NB4 (cell line): ENCODE results near the gene CWF19L2.
"Not testable (repeated sequence)": the region's sequence is repeated elsewhere in the genome, so short reads cannot be mapped to it uniquely, and the experiment has no call there.

Experiments used
- DNase-seq: peaks from one replicate; pipeline ENCODE4 v3.0.0; 2010; ENCODE audit warnings: low read depth
- H3K4me3 ChIP-seq: one replicate; pipeline ENCODE4 v1.5.1; 2011; ENCODE audit warnings: mild to moderate bottlenecking, low read depth, low read length, moderate library complexity
- MYC ChIP-seq: IDR thresholded peaks from 2 replicates; pipeline ENCODE4 v1.6.1; 2011; ENCODE audit warnings: low read depth, low read length
- POLR2A ChIP-seq: IDR thresholded peaks from 2 replicates; pipeline ENCODE4 v1.6.1; 2011; ENCODE audit warnings: mild to moderate bottlenecking; ENCODE audit not compliant: insufficient read length; ENCODE audit errors: extremely low read depth
- TF ChIP-seq, protein P1 (sequence below): IDR thresholded peaks from 2 replicates; pipeline ENCODE4 v1.6.1; 2011; ENCODE audit warnings: low read depth, low read length
- TF ChIP-seq, protein P2 (sequence below): IDR thresholded peaks from one replicate; pipeline ENCODE4 v1.5.1; 2012; ENCODE audit warnings: low read depth, low read length

Gene CWF19L2

DNA sequence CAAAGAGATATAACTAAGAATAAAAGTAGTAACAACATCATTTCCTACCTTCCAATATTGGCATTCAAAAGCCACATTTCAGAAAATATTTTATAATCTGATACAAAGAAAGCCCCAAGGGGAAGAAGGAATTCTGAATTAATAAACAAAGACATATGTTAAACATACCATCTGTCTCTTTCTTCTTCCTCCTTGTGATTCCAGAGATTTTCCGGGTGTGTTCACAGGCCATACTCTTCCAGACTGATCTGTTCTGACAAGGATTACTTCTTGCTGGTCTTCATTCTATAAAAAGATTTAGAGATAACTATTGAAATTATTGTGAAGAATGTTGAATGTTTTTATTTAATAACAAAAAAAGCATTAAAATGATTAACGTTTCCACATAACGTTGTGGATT is 65.0 kb downstream of the CWF19L2 start:
- no peak overlapping the region for H3K4me3 ChIP-seq
- DNase-seq = no peak
- TF ChIP-seq, protein P1, sequence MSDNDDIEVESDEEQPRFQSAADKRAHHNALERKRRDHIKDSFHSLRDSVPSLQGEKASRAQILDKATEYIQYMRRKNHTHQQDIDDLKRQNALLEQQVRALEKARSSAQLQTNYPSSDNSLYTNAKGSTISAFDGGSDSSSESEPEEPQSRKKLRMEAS = no peak
- TF ChIP-seq POLR2A (no peak), MYC (no peak)
- TF ChIP-seq, protein P2, sequence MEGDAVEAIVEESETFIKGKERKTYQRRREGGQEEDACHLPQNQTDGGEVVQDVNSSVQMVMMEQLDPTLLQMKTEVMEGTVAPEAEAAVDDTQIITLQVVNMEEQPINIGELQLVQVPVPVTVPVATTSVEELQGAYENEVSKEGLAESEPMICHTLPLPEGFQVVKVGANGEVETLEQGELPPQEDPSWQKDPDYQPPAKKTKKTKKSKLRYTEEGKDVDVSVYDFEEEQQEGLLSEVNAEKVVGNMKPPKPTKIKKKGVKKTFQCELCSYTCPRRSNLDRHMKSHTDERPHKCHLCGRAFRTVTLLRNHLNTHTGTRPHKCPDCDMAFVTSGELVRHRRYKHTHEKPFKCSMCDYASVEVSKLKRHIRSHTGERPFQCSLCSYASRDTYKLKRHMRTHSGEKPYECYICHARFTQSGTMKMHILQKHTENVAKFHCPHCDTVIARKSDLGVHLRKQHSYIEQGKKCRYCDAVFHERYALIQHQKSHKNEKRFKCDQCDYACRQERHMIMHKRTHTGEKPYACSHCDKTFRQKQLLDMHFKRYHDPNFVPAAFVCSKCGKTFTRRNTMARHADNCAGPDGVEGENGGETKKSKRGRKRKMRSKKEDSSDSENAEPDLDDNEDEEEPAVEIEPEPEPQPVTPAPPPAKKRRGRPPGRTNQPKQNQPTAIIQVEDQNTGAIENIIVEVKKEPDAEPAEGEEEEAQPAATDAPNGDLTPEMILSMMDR = no peak

DNA sequence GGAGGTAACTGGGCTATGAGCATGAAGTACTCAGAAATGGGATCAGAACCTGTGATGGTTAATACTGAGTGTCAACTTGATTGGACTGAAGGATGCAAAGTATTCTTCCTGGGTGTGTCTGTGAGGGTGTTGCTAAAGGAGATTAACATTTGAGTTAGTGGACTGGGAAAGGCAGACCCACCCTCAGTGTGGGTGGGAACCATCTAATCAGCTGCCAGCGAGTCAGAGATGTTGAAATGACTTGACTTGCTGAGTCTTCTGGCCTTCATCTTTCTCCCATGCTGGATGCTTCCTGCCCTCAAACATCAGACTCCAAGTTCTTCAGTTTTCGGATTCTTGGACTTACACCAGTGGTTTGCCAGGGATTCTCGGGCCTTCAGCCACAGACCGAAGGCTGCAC is 66.9 kb downstream of the CWF19L2 start:
- not testable (repeated sequence) for DNase-seq, H3K4me3 ChIP-seq

DNA sequence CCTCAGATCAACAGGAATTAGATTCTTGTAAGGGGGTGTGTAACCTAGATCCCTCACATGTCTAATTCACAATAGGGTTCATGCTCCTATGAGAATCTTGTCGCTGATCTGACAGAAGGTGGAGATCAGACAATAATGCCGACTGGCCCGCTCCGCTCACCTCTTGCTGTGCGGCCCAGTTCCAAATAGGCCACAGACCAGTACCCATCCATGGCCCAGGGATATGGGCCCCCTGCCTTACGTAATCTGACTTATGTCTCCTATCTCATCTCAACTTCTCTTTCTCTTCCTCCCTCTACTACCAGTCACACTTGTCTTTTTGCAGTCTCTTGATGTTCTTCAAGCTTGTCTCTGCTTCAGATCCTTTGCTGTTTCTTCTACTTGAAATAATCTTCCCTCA is 70.0 kb downstream of the CWF19L2 start:
- peak; percentile 2 for DNase-seq
- H3K4me3 ChIP-seq = no peak overlapping the region
- TF ChIP-seq, protein P2 = no peak
- TF ChIP-seq, protein P1 = no peak
- TF ChIP-seq POLR2A (no peak), MYC (no peak)

DNA sequence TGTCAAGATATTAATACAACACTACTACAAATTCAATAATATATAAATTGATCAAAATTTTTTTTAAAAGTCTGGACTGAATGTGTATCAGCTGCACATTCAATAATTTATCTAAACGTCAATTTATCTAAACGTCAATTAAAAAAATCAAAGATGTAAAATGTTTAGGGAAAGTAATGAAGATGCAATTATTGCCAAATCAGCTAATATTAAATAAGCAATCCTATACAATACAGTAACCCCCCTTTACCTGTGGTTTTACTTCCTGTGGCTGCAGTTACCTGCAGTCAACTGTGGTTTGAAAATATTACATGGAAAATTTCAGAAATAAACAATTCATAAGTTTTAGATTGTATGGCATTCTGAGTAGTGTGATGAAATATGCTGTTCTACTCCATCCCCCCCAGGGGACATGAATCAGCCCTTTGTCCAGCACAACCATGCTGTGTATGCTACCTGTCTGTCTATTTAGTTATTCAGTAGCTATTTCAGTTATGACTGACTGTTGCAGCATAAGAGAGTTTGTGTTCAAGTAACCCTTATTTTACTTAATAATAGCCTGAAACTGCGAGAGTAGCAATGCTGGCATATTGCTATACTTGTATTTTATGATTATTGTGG is 72.2 kb downstream of the CWF19L2 start:
- H3K4me3 ChIP-seq = no peak overlapping the region
- peak; percentile 50 for DNase-seq
- no peak for TF ChIP-seq MYC
- TF ChIP-seq POLR2A = no peak
- TF ChIP-seq, protein P1 = no peak
- TF ChIP-seq, protein P2 = no peak

DNA sequence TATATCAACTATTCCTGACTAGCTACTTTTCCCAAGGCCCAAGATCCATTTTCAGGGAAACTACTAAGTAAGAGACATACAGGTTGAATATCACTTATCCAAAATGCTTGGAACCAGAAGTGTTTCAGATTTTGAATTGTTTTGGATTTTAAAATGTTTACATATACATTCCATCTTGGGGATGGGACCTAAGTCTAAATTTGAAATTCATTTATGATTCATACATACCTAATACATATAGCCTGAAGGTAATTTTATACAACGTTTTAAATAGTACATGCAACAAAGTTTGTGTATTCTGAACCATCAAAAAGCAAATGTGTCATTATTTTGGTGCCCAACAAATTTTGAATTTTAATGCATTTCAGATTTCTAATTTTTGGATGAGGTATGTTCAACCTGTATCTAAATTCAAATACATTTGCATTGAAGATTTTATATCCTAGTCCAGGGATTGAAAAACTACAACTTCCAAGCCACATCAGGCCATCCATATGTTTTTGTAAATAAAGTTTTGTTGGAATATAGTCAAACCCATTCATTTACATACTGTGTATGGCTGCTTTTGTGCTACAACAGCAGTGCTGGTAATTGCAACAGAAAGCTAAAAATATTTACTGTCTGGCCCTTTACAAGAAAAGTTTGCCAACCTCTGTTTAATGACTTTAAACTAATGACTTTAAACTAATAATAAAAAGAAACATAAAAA is 73.3 kb downstream of the CWF19L2 start:
- H3K4me3 ChIP-seq = no peak overlapping the region
- TF ChIP-seq MYC (no peak), POLR2A (no peak)
- TF ChIP-seq, protein P2 = no peak
- TF ChIP-seq, protein P1 = no peak
- DNase-seq = no peak

DNA sequence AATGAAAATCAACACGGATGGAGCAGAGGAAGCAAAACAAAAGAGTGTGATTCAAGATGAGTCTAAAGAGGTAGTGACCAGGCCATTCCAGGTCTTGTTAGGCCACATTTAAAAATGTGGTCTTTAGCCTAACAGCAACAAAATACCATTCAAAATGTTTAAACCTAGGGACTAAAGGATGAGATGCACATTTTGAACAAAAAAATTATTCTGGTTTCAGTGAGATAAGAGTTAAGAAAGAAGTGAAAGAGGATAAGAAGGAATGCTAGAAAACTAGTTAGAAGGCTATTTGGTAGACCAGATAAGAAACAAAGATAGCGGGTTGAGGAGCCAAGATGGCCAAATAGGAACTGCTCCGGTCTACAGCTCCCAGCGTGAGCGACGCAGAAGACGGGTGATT is 85.2 kb downstream of the CWF19L2 start:
- no peak overlapping the region for H3K4me3 ChIP-seq
- no peak for DNase-seq
- TF ChIP-seq MYC = no peak

DNA sequence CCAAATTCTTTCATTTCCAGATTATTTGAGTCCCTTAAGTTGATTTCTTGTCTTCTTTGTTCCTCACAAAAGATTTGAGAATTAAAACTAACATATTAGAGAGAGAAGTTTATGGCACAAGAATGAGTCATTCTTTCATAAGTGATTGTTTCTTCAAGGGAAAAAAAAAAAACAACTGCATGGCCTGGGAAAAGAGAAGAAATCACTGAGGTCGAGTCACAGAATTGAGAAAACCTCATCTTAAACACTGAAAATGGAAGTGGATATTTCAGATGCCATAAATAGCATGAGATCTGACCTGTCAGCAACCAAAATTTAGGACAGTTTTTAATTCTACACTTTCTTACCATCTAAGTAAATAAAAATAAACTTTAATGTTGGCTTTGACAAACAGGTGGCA is 87.2 kb downstream of the CWF19L2 start:
- DNase-seq = no peak
- no peak overlapping the region for H3K4me3 ChIP-seq
- TF ChIP-seq MYC (no peak), POLR2A (no peak)
- TF ChIP-seq, protein P1 = no peak
- TF ChIP-seq, protein P2 = no peak
